ENCODE measurements around the gene ARHGAP20.

GRCh38 chr11:110710628-110711381 is 1.4 kb downstream of the ARHGAP20 start:
- TF ChIP-seq TAF1 (IDR thresholded peaks at IDR 0.05; ENCODE audit: low read depth, low read length) (no peak), CTCF (IDR thresholded peaks at IDR 0.05; ENCODE audit: control extremely low read depth in 1 of 3, insufficient read depth in 1 of 3, low read depth in 1 of 3, low read length in 3 of 3) (no peak), CREB1 (IDR thresholded peaks at IDR 0.05) (no peak), EZH2 (IDR thresholded peaks at IDR 0.05; ENCODE audit: low read depth, low read length, severe bottlenecking) (peak; percentile 61), RNF2 (IDR thresholded peaks at IDR 0.05; ENCODE audit: borderline replicate concordance, low read depth, low read length, missing control alignments, poor library complexity, severe bottlenecking) (no peak), MAX (IDR thresholded peaks at IDR 0.05) (peak; percentile 78), SP1 (IDR thresholded peaks at IDR 0.05; ENCODE audit: low read depth, low read length) (no peak), JUN (IDR thresholded peaks at IDR 0.05; ENCODE audit: low read depth, low read length) (no peak), POLR2A (IDR thresholded peaks at IDR 0.05; ENCODE audit: control extremely low read depth in 1 of 2, low read depth in 2 of 2, low read length in 2 of 2) (no peak)

All from H1 (cell line).